NCI-H524 treated with DMSO at 0.1 percent for 48 hours (cell line): ENCODE measurements around the gene NELFE.
"Not testable (repeated sequence)": the region's sequence is repeated elsewhere in the genome, so short reads cannot be mapped to it uniquely, and the experiment has no call there.

Experiments
- DNase-seq: peaks from one replicate; lab custom pipeline; 2025; lab: John Stamatoyannopoulos, UW

NELFE gene

GRCh38 chr6:31958741-31959739 lies at the start of gene NELFE, which contains the start of gene SKIC2:
NELFE (minus strand) TSS chr6:31958971; CDS start chr6:31958446, 525 bp downstream.
SKIC2 (plus strand) TSS chr6:31959175; CDS start chr6:31959193, 18 bp downstream.
- DNase-seq: peak; percentile 87

GRCh38 chr6:32008037-32008436 lies 49.3 kb upstream of the NELFE start:
- not testable (repeated sequence) for DNase-seq

GRCh38 chr6:32007086-32007485 lies 48.3 kb upstream of the NELFE start:
- not testable (repeated sequence) for DNase-seq

GRCh38 chr6:32005991-32006529 lies 47.3 kb upstream of the NELFE start:
- not testable (repeated sequence) for DNase-seq

- not testable (repeated sequence) for DNase-seq
These were observed 46.7 kb upstream of the NELFE start for GRCh38 chr6:32005538-32005880.

- DNase-seq: not testable (repeated sequence)
These were observed 46.2 kb upstream of the NELFE start for GRCh38 chr6:32004864-32005537.

- DNase-seq: not testable (repeated sequence)
These were observed 45.6 kb upstream of the NELFE start for GRCh38 chr6:32004393-32004792.

GRCh38 chr6:32003301-32003700 lies 44.5 kb upstream of the NELFE start:
- not testable (repeated sequence) for DNase-seq

GRCh38 chr6:32002546-32003268 lies 43.9 kb upstream of the NELFE start:
- not testable (repeated sequence) for DNase-seq

GRCh38 chr6:31996385-31996784 lies 37.6 kb upstream of the NELFE start:
- not testable (repeated sequence) for DNase-seq

- not testable (repeated sequence) for DNase-seq
These were observed 35.6 kb upstream of the NELFE start for GRCh38 chr6:31994421-31994820.

GRCh38 chr6:31989363-31989762 lies 30.6 kb upstream of the NELFE start:
- not testable (repeated sequence) for DNase-seq

- DNase-seq: not testable (repeated sequence)
These were observed 23.0 kb upstream of the NELFE start, which contains the start of gene C4A for GRCh38 chr6:31981744-31982143. C4A (plus strand) TSS chr6:31982057; CDS start chr6:31982108, 51 bp downstream.

GRCh38 chr6:31980998-31981397 lies 22.2 kb upstream of the NELFE start:
- not testable (repeated sequence) for DNase-seq

- not testable (repeated sequence) for DNase-seq
These were observed 21.6 kb upstream of the NELFE start for GRCh38 chr6:31980195-31980876.

GRCh38 chr6:31979238-31979898 lies 20.6 kb upstream of the NELFE start:
- DNase-seq: no peak

- no peak for DNase-seq
These were observed 20.1 kb upstream of the NELFE start for GRCh38 chr6:31978831-31979230.

GRCh38 chr6:31977816-31978431 lies 19.2 kb upstream of the NELFE start:
- no peak for DNase-seq

- not testable (repeated sequence) for DNase-seq
These were observed 17.3 kb upstream of the NELFE start for GRCh38 chr6:31976065-31976464.
